BLaER1 treated with 17β-estradiol and CSF1 and Interleukin-3, amounts not matched to agents 10 nM and 100 nM (cell line): ENCODE data around the gene WASHC4.

Source experiments
- H3K27ac ChIP-seq, 11 experiments: shearing (Covaris generic); formaldehyde crosslinking; 2 replicates each; pipeline ENCODE4 v1.8.1; 2022
- H3K27me3 ChIP-seq, 11 experiments: shearing (Covaris generic); formaldehyde crosslinking; 2 replicates each; pipeline ENCODE4 v1.8.1; 2022
- H3K36me3 ChIP-seq, 11 experiments: shearing (Covaris generic); formaldehyde crosslinking; 2 replicates each; pipeline ENCODE4 v1.8.1; 2022
- H3K4me1 ChIP-seq, 10 experiments: shearing (Covaris generic); formaldehyde crosslinking; 2 replicates each; pipeline ENCODE4 v1.8.1; 2022
- H3K4me2 ChIP-seq, 11 experiments: shearing (Covaris generic); formaldehyde crosslinking; 2 replicates each; pipeline ENCODE4 v1.8.1; 2022
- H3K4me3 ChIP-seq, 10 experiments: shearing (Covaris generic); formaldehyde crosslinking; 2 replicates each; pipeline ENCODE4 v1.8.1; 2022
- H3K9ac ChIP-seq, 11 experiments: shearing (Covaris generic); formaldehyde crosslinking; 2 replicates each; pipeline ENCODE4 v1.8.1; 2022
- H3K9me3 ChIP-seq, 11 experiments: shearing (Covaris generic); formaldehyde crosslinking; replicated peaks in 1 of 11; 2 replicates each; pipeline ENCODE4 v1.8.1; 2022
- H4K20me1 ChIP-seq, 11 experiments: shearing (Covaris generic); formaldehyde crosslinking; 2 replicates each; pipeline ENCODE4 v1.8.1; 2022
- Cebpa-rat ChIP-seq, 11 experiments: shearing (Covaris generic); IDR thresholded peaks; 2 replicates each; pipeline ENCODE4 v1.8.1; 2022

WASHC4 gene

GRCh38 chr12:105218434-105218833, 110.9 kb downstream of the WASHC4 start:
- Histone ChIP-seq H4K20me1 (peaks cover 0 to 60% (median 11%) of the 10 kb centered on the region in 11 experiments; a peak in 11 of 22 replicates), H3K9me3 (no peaks in the 10 kb centered on the region), H3K27ac (no peak overlapping the region), H3K4me3 (no peak overlapping the region), H3K4me2 (peak overlapping the region in 3 of 11 experiments; percentile 8 to 12 (median 12); a peak in 1 of 22 replicates), H3K9ac (no peak overlapping the region; a peak in 1 of 22 replicates), H3K36me3 (peaks cover 47 to 98% (median 89%) of the 10 kb centered on the region in 11 experiments), H3K4me1 (peaks cover 8 to 43% (median 12%) of the 10 kb centered on the region in 10 experiments; a peak in 14 of 20 replicates), H3K27me3 (no peaks in the 10 kb centered on the region)
- no peak for TF ChIP-seq Cebpa-rat (IDR thresholded peaks at IDR 0.05)
